C4-2B (cell line): ENCODE results near the gene C18orf63.

Experiments
- H3K27ac ChIP-seq: fragments of 450-650 bp; 2 replicates; pipeline ENCODE4 v1.5.1; 2017
- CTCF ChIP-seq: fragments of 450-650 bp; conservative IDR thresholded peaks from 2 replicates; pipeline ENCODE4 v1.5.1; 2017; ENCODE audit warnings: mild to moderate bottlenecking
- ZFX ChIP-seq: fragments of 450-650 bp; IDR thresholded peaks from 2 replicates; pipeline ENCODE4 v1.6.1; 2017

The C18orf63 gene

DNA sequence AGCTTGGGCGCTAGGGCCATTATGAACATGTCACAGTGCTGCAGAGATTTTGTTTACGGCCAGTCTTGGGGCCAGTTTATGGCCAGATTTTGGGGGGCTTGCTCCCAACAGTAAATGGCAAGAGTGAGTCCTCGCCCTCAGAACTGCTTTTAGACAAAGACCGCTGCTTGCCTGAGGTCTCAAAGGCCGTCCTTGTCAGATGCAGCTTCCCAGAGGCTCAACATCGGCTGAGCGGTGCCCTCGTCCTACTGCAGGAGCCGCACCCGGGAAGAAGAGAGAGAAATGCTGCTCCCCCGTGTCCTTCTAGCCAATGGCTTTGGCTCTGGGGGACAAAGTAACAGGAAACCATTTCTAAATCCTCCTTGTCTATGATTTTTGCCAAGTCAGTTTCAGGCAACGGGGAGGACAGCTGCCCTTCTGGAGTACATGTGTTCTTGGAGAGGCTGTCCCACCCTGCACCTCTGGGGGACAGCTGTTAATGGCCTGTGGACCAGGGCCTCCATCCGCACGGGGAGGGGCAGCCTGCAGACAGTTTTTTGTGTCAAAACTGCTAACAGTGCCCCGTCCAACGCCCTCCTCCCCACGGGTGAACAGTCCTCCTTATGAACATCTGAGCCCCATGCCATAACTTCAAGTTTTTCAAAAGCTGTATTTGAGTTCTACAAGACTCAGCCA is 66.1 kb downstream of the C18orf63 start:
- no peak overlapping the region for H3K27ac ChIP-seq
- TF ChIP-seq ZFX: no peak
- TF ChIP-seq CTCF: no peak

DNA sequence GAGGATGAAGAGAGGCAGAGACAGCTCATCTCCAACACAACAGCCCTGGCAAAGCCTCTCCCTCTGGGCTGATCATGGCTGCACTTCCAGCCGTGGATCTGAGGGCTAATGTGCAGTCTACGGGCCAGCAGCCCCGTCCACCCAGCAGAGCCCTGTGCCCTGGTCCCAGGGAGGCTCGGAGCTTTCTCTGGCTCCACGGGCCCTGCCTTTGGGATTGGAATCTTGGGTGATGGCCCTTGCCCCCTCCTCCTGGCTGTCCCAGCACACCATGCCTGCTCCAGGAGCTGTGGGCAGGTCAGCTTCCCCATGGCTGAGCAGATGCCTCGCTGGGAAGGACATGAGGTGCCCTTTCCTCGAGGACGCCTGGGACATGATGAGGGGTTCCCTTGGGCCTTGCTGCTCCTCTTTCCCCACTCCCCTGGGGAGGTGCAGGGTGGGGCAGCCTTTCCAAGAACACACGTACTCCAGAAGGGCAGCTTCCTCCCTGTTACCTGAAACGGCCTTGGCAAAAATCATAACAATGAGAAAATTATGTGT is 66.9 kb downstream of the C18orf63 start:
- TF ChIP-seq ZFX (no peak), CTCF (no peak)
- H3K27ac ChIP-seq: no peak overlapping the region

- H3K27ac ChIP-seq: no peak overlapping the region
- TF ChIP-seq CTCF (no peak), ZFX (no peak)
These were observed 71.7 kb downstream of the C18orf63 start for GRCh38 chr18:74387383-74387782.

- TF ChIP-seq ZFX (no peak), CTCF (no peak)
- H3K27ac ChIP-seq: no peak overlapping the region
These were observed 72.6 kb downstream of the C18orf63 start for GRCh38 chr18:74388227-74388626.

DNA sequence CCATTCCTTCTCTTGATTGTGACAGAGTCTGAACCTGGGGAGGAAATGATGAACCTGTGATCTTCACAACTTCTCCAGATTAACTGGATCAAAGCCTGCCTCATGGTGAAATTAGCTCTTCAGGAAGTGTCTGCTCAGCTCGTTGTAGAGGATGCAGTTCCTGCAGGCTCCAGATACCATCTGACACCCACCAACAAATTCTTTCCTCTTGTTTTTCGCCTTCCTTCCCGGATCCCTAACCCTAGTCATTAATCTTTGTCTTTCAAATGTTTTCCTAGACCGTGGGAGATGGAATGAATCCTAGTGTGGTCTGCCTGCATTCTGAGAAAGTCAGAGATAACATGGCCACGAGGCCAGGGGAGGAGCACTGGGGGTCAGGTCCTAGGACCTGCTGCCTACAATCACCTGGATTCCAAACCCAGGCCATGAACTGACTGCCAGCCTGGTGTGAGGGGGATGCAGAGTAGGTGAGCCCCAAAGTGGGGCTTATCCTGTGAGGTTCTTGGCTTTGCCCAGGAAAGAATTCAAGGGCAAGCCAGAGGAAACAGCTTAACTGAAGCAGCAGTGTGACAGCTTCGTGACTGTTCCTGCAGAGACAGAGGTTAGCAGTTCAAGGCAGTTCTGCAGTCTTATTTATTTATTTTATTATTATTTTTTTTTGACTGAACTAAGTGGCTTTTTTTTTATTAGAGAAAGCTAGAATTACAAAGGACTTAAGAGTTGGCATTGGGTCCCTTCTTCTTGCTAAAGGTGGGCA is 73.7 kb downstream of the C18orf63 start:
- H3K27ac ChIP-seq: no peak overlapping the region
- TF ChIP-seq CTCF (no peak), ZFX (no peak)

DNA sequence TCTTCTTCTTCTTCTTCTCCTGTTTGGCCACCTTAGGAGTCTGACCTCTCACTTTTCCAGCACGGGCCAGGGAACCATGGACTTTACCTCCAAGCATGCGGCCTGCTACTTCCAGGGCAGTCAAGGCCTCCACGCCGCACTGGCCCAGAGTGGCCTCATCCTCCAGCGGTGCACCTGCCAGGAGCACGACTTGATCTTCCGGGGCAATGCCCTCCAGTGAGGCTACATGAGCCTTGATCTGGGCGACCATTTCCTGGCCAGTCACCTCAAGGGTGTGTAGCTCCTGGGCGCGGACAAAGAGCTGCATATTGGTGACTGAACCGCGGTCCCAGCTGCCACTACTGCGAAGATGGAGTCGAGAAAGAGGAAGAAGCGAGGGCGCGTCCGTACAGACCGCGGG is 74.4 kb downstream of the C18orf63 start:
- H3K27ac ChIP-seq: no peak overlapping the region
- TF ChIP-seq ZFX (no peak), CTCF (no peak)

DNA sequence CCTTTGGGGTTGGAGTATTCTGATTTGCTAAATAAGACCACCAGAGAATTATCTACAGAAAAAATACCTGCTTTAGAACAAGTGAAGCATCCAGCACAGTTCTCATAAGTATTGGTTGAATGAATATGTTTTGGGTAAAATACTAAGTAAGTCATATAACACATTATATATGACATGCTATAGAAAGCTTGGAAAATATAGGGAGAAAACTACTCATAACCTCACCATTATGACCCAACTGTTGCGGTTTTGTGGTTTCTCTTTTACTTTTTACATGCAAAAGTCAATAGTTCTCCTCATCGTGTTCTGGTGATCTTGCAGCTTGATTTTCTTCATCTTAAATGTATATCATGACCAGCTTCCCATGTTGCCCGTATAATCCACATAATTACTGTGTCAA is 75.3 kb downstream of the C18orf63 start:
- no peak overlapping the region for H3K27ac ChIP-seq
- TF ChIP-seq ZFX (no peak), CTCF (no peak)
